Transverse colon (tissue), 4 donors: ENCODE measurements around the gene BAIAP2L2.

Source experiments
- CTCF ChIP-seq, 5 experiments: fragments of 200-600 bp in 3 of 5; fragments of 450-650 bp in 2 of 5; sonication (generic) in 3 of 5; IDR thresholded peaks; 1 replicate in 2 of 5; 2 replicates in 3 of 5; pipeline ENCODE4 v1.5.1; 2016 to 2017; ENCODE audit warnings: antibody characterized with exemption in 5 of 5, inconsistent platforms in 3 of 5, mild to moderate bottlenecking in 2 of 5, moderate library complexity in 1 of 5
- EP300 ChIP-seq: sonication (generic); formaldehyde crosslinking; IDR thresholded peaks from one replicate; pipeline ENCODE4 v1.6.1; 2017; ENCODE audit warnings: antibody characterized with exemption, low read depth
- POLR2A ChIP-seq: fragments of 450-650 bp; IDR thresholded peaks from one replicate; pipeline ENCODE4 v1.6.1; 2016; ENCODE audit warnings: antibody characterized with exemption, mild to moderate bottlenecking, moderate library complexity
- POLR2AphosphoS5 ChIP-seq, 3 donors: sonication (generic); formaldehyde crosslinking; IDR thresholded peaks; one replicate each; pipeline ENCODE4 v1.6.1; 2016; ENCODE audit warnings: antibody characterized with exemption in 3 of 3

DNA sequence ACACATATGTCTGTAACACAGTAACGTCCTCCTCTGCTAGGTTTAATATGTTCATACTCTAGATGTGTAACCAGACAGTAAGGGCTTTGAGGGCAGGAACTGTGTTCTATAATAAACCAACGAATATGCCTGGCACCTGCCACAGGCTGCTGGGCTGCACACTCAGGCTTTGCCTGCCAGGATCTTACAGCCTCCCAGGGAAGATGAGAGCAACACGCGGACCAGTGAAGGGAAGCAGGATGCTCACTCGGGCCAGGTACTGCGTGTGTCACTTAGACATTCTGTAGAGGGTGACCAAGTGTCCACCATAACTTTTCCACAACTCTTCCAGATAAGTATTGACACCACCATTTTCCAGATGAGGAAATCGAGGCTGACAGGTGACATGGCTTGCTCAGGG is 21.7 kb upstream of the BAIAP2L2 start:
- TF ChIP-seq POLR2AphosphoS5 (IDR thresholded peaks at IDR 0.05) = no peak
- no peak for TF ChIP-seq CTCF (IDR thresholded peaks at IDR 0.05)
- TF ChIP-seq POLR2A = no peak
- no peak for TF ChIP-seq EP300
